Measurements from ENCODE around the gene ABCA8.
A peak's percentile ranks its signal among the peaks of the same experiment; 100 is the strongest.

Gene ABCA8

GRCh38 chr17:68849673-68850610 lies 105.2 kb downstream of the ABCA8 start:
- TF ChIP-seq CTCF (IDR thresholded peaks at IDR 0.05; ENCODE audit: low read depth, low read length, missing control alignments) = no peak
- peak; percentile 80 for DNase-seq (ENCODE audit: extremely low read depth, low read depth)
- no peak overlapping the region for H3K4me3 ChIP-seq (replicated peaks; ENCODE audit: low read depth, low read length)

GRCh38 chr17:68847711-68848110 lies 107.5 kb downstream of the ABCA8 start:
- TF ChIP-seq CTCF (IDR thresholded peaks at IDR 0.05; ENCODE audit: low read depth, low read length, missing control alignments) = no peak
- H3K4me3 ChIP-seq (replicated peaks; ENCODE audit: low read depth, low read length) = no peak overlapping the region
- no peak for DNase-seq (ENCODE audit: extremely low read depth, low read depth)

GRCh38 chr17:68843522-68843921 lies 111.7 kb downstream of the ABCA8 start:
- no peak for DNase-seq (ENCODE audit: extremely low read depth, low read depth)
- no peak for TF ChIP-seq CTCF (IDR thresholded peaks at IDR 0.05; ENCODE audit: low read depth, low read length, missing control alignments)
- no peak overlapping the region for H3K4me3 ChIP-seq (replicated peaks; ENCODE audit: low read depth, low read length)

- TF ChIP-seq CTCF (IDR thresholded peaks at IDR 0.05; ENCODE audit: low read depth, low read length, missing control alignments) = no peak
- H3K4me3 ChIP-seq (replicated peaks; ENCODE audit: low read depth, low read length) = no peak overlapping the region
- no peak for DNase-seq (ENCODE audit: extremely low read depth, low read depth)
Measured at GRCh38 chr17:68840073-68840472, 115.1 kb downstream of the ABCA8 start.

- DNase-seq (ENCODE audit: extremely low read depth, low read depth) = no peak
- no peak for TF ChIP-seq CTCF (IDR thresholded peaks at IDR 0.05; ENCODE audit: low read depth, low read length, missing control alignments)
- H3K4me3 ChIP-seq (replicated peaks; ENCODE audit: low read depth, low read length) = no peak overlapping the region
Measured at GRCh38 chr17:68835071-68835470, 120.1 kb downstream of the ABCA8 start.

- TF ChIP-seq CTCF (IDR thresholded peaks at IDR 0.05; ENCODE audit: low read depth, low read length, missing control alignments) = no peak
- no peak for DNase-seq (ENCODE audit: extremely low read depth, low read depth)
- no peak overlapping the region for H3K4me3 ChIP-seq (replicated peaks; ENCODE audit: low read depth, low read length)
Measured at GRCh38 chr17:68834328-68834836, 120.8 kb downstream of the ABCA8 start.
